ENCODE results near the gene IL24. TPM values are rescaled to one million over a fixed set of nuclear protein-coding genes. Genes with fewer than 3 reads are reported as not detected.
"Not testable (repeated sequence)": the region's sequence is repeated elsewhere in the genome, so short reads cannot be mapped to it uniquely, and the experiment has no call there.

IL24 gene
- total and polyA plus RNA-seq, 2 donors (not counting 1 experiment from before 2014, with no cell fraction given) = 0.17 to 0.54 TPM

DNA sequence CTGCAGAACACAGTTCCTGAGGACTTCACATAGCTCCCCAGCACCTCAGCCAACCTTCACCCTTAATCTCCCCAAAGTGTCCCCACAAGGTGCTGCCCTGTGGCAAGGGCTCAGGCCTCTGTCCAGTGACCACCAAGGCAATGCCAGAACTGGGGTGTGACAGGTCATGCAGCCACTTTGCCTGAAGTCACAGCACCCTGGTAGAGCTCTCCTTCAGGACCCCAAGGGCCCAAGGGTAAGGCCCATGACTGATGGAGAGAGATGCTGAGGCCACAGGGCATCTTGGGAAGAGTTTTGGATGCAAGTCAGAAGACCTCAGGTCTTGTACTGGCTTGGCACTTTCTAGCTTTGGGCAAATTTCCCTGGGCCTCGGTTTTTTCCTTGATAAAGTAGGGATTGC is 25.3 kb downstream of the IL24 start:
- Histone ChIP-seq H3K4me2 (ENCODE audit: extremely low read depth, insufficient read depth, low read length) (no peak overlapping the region), H3K9ac (ENCODE audit: insufficient read depth, low read length) (no peak overlapping the region), H3K27ac (ENCODE audit: insufficient read depth, low read length) (no peak overlapping the region), H3K79me2 (ENCODE audit: control insufficient read depth, insufficient read depth, low read length) (no peaks in the 10 kb centered on the region), H3K36me3 (ENCODE audit: control insufficient read depth, insufficient read depth, low read length) (no peaks in the 10 kb centered on the region), H4K20me1 (ENCODE audit: control insufficient read depth, extremely low read depth, insufficient read depth, low read length) (no peaks in the 10 kb centered on the region), H3K4me1 (ENCODE audit: control insufficient read depth, extremely low read depth, insufficient read depth, low read length) (no peaks in the 10 kb centered on the region), H3K9me3 (ENCODE audit: control insufficient read depth, insufficient read depth, low read depth, low read length) (no peaks in the 10 kb centered on the region), H3K27me3 (ENCODE audit: control insufficient read depth, insufficient read depth, low read length) (no peaks in the 10 kb centered on the region), H2AFZ (ENCODE audit: low read length) (no peak overlapping the region), H3K4me3 (replicated peaks in 1 of 4; ENCODE audit: control extremely low read depth in 1 of 4, insufficient read depth in 1 of 4, low read depth in 3 of 4, low read length in 4 of 4) (no peak overlapping the region)
- DNase-seq (ENCODE audit: low read depth in 2 of 2) = no peak
- TF ChIP-seq, protein P1, sequence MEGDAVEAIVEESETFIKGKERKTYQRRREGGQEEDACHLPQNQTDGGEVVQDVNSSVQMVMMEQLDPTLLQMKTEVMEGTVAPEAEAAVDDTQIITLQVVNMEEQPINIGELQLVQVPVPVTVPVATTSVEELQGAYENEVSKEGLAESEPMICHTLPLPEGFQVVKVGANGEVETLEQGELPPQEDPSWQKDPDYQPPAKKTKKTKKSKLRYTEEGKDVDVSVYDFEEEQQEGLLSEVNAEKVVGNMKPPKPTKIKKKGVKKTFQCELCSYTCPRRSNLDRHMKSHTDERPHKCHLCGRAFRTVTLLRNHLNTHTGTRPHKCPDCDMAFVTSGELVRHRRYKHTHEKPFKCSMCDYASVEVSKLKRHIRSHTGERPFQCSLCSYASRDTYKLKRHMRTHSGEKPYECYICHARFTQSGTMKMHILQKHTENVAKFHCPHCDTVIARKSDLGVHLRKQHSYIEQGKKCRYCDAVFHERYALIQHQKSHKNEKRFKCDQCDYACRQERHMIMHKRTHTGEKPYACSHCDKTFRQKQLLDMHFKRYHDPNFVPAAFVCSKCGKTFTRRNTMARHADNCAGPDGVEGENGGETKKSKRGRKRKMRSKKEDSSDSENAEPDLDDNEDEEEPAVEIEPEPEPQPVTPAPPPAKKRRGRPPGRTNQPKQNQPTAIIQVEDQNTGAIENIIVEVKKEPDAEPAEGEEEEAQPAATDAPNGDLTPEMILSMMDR (conservative IDR thresholded peaks at IDR 0.05 in 1 of 2, IDR thresholded peaks at IDR 0.05 in 1 of 2; ENCODE audit: low read depth in 1 of 2, low read length in 2 of 2) = no peak
- TF ChIP-seq EZH2 (IDR thresholded peaks at IDR 0.05; ENCODE audit: low read length, missing control alignments) = no peak

DNA sequence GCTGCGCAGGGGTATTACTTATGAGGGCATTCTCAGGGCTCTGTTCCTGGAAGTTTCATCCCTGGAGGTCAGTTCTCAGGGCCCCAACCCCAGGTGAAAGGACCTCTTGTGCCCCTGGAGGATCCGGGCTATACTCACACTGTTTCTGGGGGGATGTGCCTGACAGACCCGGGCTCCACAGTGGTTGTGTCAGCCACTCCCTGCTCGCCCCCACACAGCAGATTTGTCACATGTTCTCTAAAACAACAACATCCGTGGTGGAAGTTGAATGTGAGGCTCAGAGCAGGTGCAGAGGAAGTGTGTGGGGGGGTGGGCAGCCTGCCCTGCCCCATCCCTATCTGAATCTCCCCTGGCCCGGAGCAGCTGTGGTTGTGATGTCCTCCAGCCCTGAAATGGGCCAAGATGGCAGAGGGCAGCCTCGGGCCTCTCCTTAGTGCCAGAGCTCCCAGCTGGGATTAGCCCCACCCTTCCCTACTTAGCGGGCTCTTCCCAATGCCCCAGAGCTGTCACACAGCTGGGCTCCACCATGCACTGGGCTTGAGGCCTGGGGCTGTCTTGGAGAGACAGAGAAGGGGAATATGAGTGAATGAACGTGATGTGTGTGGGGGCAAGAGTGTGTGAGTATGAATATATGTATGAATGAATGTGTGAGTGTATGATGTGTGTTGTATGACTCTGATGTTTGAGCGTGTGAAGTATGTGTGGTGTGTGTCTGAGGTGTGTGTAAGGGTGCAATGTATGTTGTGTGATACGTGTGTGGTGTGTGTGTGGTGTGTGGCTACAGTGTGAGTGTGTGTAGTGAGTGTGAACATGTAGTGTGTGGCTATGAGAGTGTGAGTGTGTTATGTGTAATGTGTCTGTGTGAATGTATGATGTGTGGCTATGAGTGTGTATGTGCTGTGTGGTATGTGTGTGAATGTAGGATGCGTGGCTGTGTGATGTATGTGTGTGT is 26.0 kb downstream of the IL24 start:
- TF ChIP-seq, protein P1 (conservative IDR thresholded peaks at IDR 0.05 in 1 of 2, IDR thresholded peaks at IDR 0.05 in 1 of 2; ENCODE audit: low read depth in 1 of 2, low read length in 2 of 2) = no peak
- TF ChIP-seq EZH2 (IDR thresholded peaks at IDR 0.05; ENCODE audit: low read length, missing control alignments) = no peak
- H3K27ac ChIP-seq (ENCODE audit: insufficient read depth, low read length) = no peak overlapping the region
- H3K36me3 ChIP-seq (ENCODE audit: control insufficient read depth, insufficient read depth, low read length) = no peaks in the 10 kb centered on the region
- H3K27me3 ChIP-seq (ENCODE audit: control insufficient read depth, insufficient read depth, low read length) = no peaks in the 10 kb centered on the region
- no peak overlapping the region for H3K4me2 ChIP-seq (ENCODE audit: extremely low read depth, insufficient read depth, low read length)
- no peak overlapping the region for H2AFZ ChIP-seq (ENCODE audit: low read length)
- no peaks in the 10 kb centered on the region for H4K20me1 ChIP-seq (ENCODE audit: control insufficient read depth, extremely low read depth, insufficient read depth, low read length)
- H3K9ac ChIP-seq (ENCODE audit: insufficient read depth, low read length) = no peak overlapping the region
- H3K4me3 ChIP-seq (replicated peaks in 1 of 4; ENCODE audit: control extremely low read depth in 1 of 4, insufficient read depth in 1 of 4, low read depth in 3 of 4, low read length in 4 of 4) = no peak overlapping the region
- no peaks in the 10 kb centered on the region for H3K9me3 ChIP-seq (ENCODE audit: control insufficient read depth, insufficient read depth, low read depth, low read length)
- DNase-seq (ENCODE audit: low read depth in 2 of 2) = no peak
- no peaks in the 10 kb centered on the region for H3K79me2 ChIP-seq (ENCODE audit: control insufficient read depth, insufficient read depth, low read length)
- no peaks in the 10 kb centered on the region for H3K4me1 ChIP-seq (ENCODE audit: control insufficient read depth, extremely low read depth, insufficient read depth, low read length)

DNA sequence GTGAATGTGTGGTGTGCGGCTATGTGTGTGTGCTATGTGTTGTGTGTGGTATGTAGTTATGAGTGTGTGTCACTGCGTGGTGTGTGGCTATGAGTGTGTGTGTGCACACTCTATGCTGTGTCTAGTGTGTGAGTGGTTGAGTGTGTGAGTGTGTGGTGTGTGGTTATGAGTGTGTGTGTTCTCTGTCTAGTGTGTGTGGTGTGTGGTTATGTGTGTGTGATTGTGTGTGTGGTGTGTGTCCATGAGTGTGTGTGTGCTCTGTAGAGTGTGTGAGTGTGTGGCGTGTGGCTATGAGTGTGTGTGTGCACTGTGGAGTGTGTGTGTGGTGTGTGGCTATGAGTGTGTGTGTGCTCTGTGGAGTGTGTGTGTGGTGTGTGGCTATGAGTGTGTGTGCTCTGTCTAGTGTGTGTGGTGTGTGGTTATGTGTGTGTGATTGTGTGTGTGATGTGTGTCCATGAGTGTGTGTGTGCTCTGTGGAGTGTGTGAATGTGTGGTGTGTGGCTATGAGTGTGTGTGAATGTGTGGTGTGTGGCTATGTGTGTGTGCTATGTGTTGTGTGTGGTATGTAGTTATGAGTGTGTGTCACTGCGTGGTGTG is 26.8 kb downstream of the IL24 start:
- H4K20me1 ChIP-seq (ENCODE audit: control insufficient read depth, extremely low read depth, insufficient read depth, low read length); DNase-seq (ENCODE audit: low read depth in 2 of 2); H3K27ac ChIP-seq (ENCODE audit: insufficient read depth, low read length); H3K9me3 ChIP-seq (ENCODE audit: control insufficient read depth, insufficient read depth, low read depth, low read length); H3K36me3 ChIP-seq (ENCODE audit: control insufficient read depth, insufficient read depth, low read length); H2AFZ ChIP-seq (ENCODE audit: low read length); H3K4me1 ChIP-seq (ENCODE audit: control insufficient read depth, extremely low read depth, insufficient read depth, low read length); H3K79me2 ChIP-seq (ENCODE audit: control insufficient read depth, insufficient read depth, low read length); H3K4me2 ChIP-seq (ENCODE audit: extremely low read depth, insufficient read depth, low read length); H3K9ac ChIP-seq (ENCODE audit: insufficient read depth, low read length); H3K4me3 ChIP-seq (replicated peaks in 1 of 4; ENCODE audit: control extremely low read depth in 1 of 4, insufficient read depth in 1 of 4, low read depth in 3 of 4, low read length in 4 of 4); H3K27me3 ChIP-seq (ENCODE audit: control insufficient read depth, insufficient read depth, low read length): not testable (repeated sequence)
